HepG2 (cell line): Measurements from ENCODE around the gene ASB4. TPM values are rescaled to one million over a fixed set of nuclear protein-coding genes. Genes with fewer than 3 reads are reported as not detected.

ENCODE experiments used
- ATAC-seq: fragments of 200-7000 bp; cut with Tn5 transposase; 3 replicates; pipeline ENCODE4 v1.9.1; 2020; ENCODE audit warnings: mild to moderate bottlenecking, moderate library complexity
- BruUV-seq: library from RNA; stranded (reverse); fragments of 400-500 nt; replicated peaks from 2 replicates; lab custom pipeline; 2021; lab: Mats Ljungman, UMichigan
- CTCF ChIA-PET: fragments of 300-600 bp; formaldehyde crosslinking; extraction: SDS; loops from one replicate; lab custom pipeline; 2021; ENCODE audit warnings: low total read pairs, inconsistent platforms, low intra/inter-chr PET ratio; lab: Yijun Ruan, JAX
- POLR2A ChIA-PET: fragments of 350-600 bp; sonication (Branson Sonifier 250); formaldehyde crosslinking; loops from one replicate; lab custom pipeline; 2020; ENCODE audit warnings: antibody characterized with exemption, inconsistent platforms; lab: Yijun Ruan, JAX
- DNase-seq: peaks from one replicate; pipeline ENCODE4 v3.0.0-alpha.2; 2015; ENCODE audit warnings: low spot score
- FAIRE-seq: peaks from 3 replicates; lab custom pipeline; 2011; peaks lifted over from hg19 to GRCh38; lab: Jason Lieb, UNC
- H2AFZ ChIP-seq: one replicate; pipeline ENCODE4 v1.6.1; 2011; ENCODE audit warnings: low read length, inconsistent platforms
- H3K27ac ChIP-seq: fragments of 300-600 bp; 3 replicates; pipeline ENCODE4 v1.8.0; 2011; ENCODE audit warnings: mixed run types, mild to moderate bottlenecking, mixed read lengths, low read length, inconsistent platforms; ENCODE audit not compliant: insufficient read depth; ENCODE audit errors: extremely low read length
- H3K27me3 ChIP-seq, 2 experiments: fragments of 200-600 bp in 1 of 2; 2 replicates in 1 of 2; 3 replicates in 1 of 2; pipeline versions ENCODE4 v1.6.0 to v1.8.0; 2011; ENCODE audit warnings: low read length in 2 of 2, mild to moderate bottlenecking in 2 of 2, moderate library complexity in 2 of 2, inconsistent platforms in 1 of 2; ENCODE audit not compliant: insufficient read depth in 2 of 2, control insufficient read depth in 1 of 2
- H3K36me3 ChIP-seq, 2 experiments: fragments of 200-600 bp in 1 of 2; replicated peaks in 1 of 2; 2 replicates in 1 of 2; 3 replicates in 1 of 2; pipeline versions ENCODE4 v1.5.1 to v1.8.0; 2011; ENCODE audit warnings: low read length in 2 of 2, inconsistent platforms in 1 of 2; ENCODE audit not compliant: insufficient read depth in 2 of 2, control insufficient read depth in 1 of 2
- H3K4me1 ChIP-seq: 2 replicates; pipeline ENCODE4 v1.5.1; 2012; ENCODE audit warnings: low read length, inconsistent platforms; ENCODE audit not compliant: insufficient read depth
- H3K4me2 ChIP-seq: 2 replicates; pipeline ENCODE4 v1.6.0; 2011; ENCODE audit warnings: low read depth, low read length, inconsistent platforms
- H3K4me3 ChIP-seq, 3 experiments: fragments of 200-600 bp in 1 of 3; sonication (generic), shearing (Covaris generic) in 1 of 3; replicated peaks in 1 of 3; 2 replicates each; pipeline ENCODE4 v1.5.1; 2011 to 2016; ENCODE audit warnings: low read length in 3 of 3, inconsistent platforms in 2 of 3, low read depth in 2 of 3, mild to moderate bottlenecking in 2 of 3, control low read depth in 1 of 3, mixed read lengths in 1 of 3; ENCODE audit not compliant: insufficient read depth in 1 of 3
- H3K79me2 ChIP-seq: one replicate; pipeline ENCODE4 v1.6.1; 2011; ENCODE audit warnings: low read length, inconsistent platforms; ENCODE audit not compliant: insufficient read depth
- H3K9ac ChIP-seq: 2 replicates; pipeline ENCODE4 v1.6.0; 2011; ENCODE audit warnings: mild to moderate bottlenecking, low read depth, low read length, inconsistent platforms; ENCODE audit not compliant: insufficient read depth
- H3K9me3 ChIP-seq: 2 replicates; pipeline ENCODE4 v1.5.1; 2012; ENCODE audit warnings: mild to moderate bottlenecking, low read length
- H4K20me1 ChIP-seq: 2 replicates; pipeline ENCODE4 v1.6.0; 2011; ENCODE audit warnings: inconsistent platforms, mild to moderate bottlenecking, low read length, moderate library complexity; ENCODE audit not compliant: insufficient read depth
- ATF3 ChIP-seq: sonication (generic); formaldehyde crosslinking; IDR thresholded peaks from 2 replicates; pipeline ENCODE4 v1.4.0; 2020; ENCODE audit warnings: missing genetic modification reagents
- BHLHE40 ChIP-seq: IDR thresholded peaks from 2 replicates; pipeline ENCODE4 v1.6.1; 2011; ENCODE audit warnings: low read length, improper control_type of control experiment
- BRF2 ChIP-seq: sonication (generic); formaldehyde crosslinking; IDR thresholded peaks from 2 replicates; pipeline ENCODE4 v1.8.1; 2022; ENCODE audit warnings: mild to moderate bottlenecking, missing genetic modification reagents
- CAMTA2 ChIP-seq: sonication (generic); formaldehyde crosslinking; IDR thresholded peaks from 2 replicates; pipeline ENCODE4 v1.4.0; 2020; ENCODE audit warnings: mild to moderate bottlenecking, missing genetic modification reagents, borderline replicate concordance
- E2F2 ChIP-seq: sonication (generic); formaldehyde crosslinking; IDR thresholded peaks from 2 replicates; pipeline ENCODE4 v1.4.0; 2020; ENCODE audit warnings: missing genetic modification reagents, borderline replicate concordance
- ELK4 ChIP-seq: sonication (generic); formaldehyde crosslinking; IDR thresholded peaks from 2 replicates; pipeline ENCODE4 v1.9.0; 2021; ENCODE audit warnings: missing genetic modification reagents, borderline replicate concordance
- HDAC2 ChIP-seq: sonication (generic); formaldehyde crosslinking; IDR thresholded peaks from 2 replicates; pipeline ENCODE4 v1.4.0; 2020; ENCODE audit warnings: missing genetic modification reagents
- HINFP ChIP-seq: sonication (generic); formaldehyde crosslinking; IDR thresholded peaks from 2 replicates; pipeline ENCODE4 v1.4.0; 2020; ENCODE audit warnings: low read depth, mild to moderate bottlenecking, missing genetic modification reagents
- KLF16 ChIP-seq, 2 experiments: sonication (generic) in 1 of 2; formaldehyde crosslinking in 1 of 2; IDR thresholded peaks; 2 replicates each; pipeline versions ENCODE4 v1.6.1 to v1.8.0; 2016 to 2023; ENCODE audit warnings: missing genetic modification reagents in 2 of 2, missing compliant biosample characterization in 1 of 2
- MIXL1 ChIP-seq: IDR thresholded peaks from 2 replicates; pipeline ENCODE4 v1.6.1; 2016
- SNAPC2 ChIP-seq: sonication (generic); formaldehyde crosslinking; IDR thresholded peaks from 2 replicates; pipeline ENCODE4 v1.8.1; 2022; ENCODE audit warnings: mild to moderate bottlenecking, missing genetic modification reagents
- TSC22D2 ChIP-seq: sonication (generic); formaldehyde crosslinking; IDR thresholded peaks from 2 replicates; pipeline ENCODE4 v1.5.1; 2020; ENCODE audit warnings: missing genetic modification reagents, mild to moderate bottlenecking, borderline replicate concordance
- ZBTB38 ChIP-seq: sonication (generic); formaldehyde crosslinking; IDR thresholded peaks from 2 replicates; pipeline ENCODE4 v1.5.1; 2020; ENCODE audit warnings: mild to moderate bottlenecking, missing genetic modification reagents
- ZNF275 ChIP-seq: sonication (generic); formaldehyde crosslinking; IDR thresholded peaks from 2 replicates; pipeline ENCODE4 v1.8.0; 2022; ENCODE audit warnings: missing genetic modification reagents, mild to moderate bottlenecking, inconsistent platforms, borderline replicate concordance
- ZNF354B ChIP-seq: sonication (generic); formaldehyde crosslinking; IDR thresholded peaks from 2 replicates; pipeline ENCODE4 v1.8.0; 2022; ENCODE audit warnings: mild to moderate bottlenecking, missing genetic modification reagents
- ZNF777 ChIP-seq: sonication (generic); formaldehyde crosslinking; IDR thresholded peaks from 2 replicates; pipeline ENCODE4 v1.4.0; 2020; ENCODE audit warnings: missing genetic modification reagents
- in situ Hi-C: cut with HindIII; loops from 2 replicates; pipeline ENCODE4 v1.10.0; 2017; ENCODE audit warnings: low pct_unique_long_range_greater_than_20kb; ENCODE audit not compliant: extremely low pct_ligation_motif_present
- intact Hi-C: fragments of 100-400 bp; cut with micrococcal nuclease; formaldehyde crosslinking; loops from one replicate; pipeline ENCODE4 v1.10.0; 2022; ENCODE audit not compliant: unreplicated experiment
- polyA plus RNA-seq, 8 experiments: library from polyadenylated mRNA; depleted of rRNA in 3 of 8; stranded (reverse) in 7 of 8; unstranded in 1 of 8; fragments of >200 nt; fragmentation: Illumina TruSeq in 4 of 8; extraction: Trizol in 4 of 8; gene quantifications; 2 replicates each; pipeline versions ENCODE4 v1.2.1 to v1.2.3, GENCODE V29; 2011 to 2016; ENCODE audit warnings: low read depth in 4 of 8, missing spikeins in 1 of 8, mixed read lengths in 1 of 8; ENCODE audit not compliant: insufficient read depth in 1 of 8
- total RNA-seq, 5 experiments: library from RNA; depleted of rRNA; stranded (reverse); fragments of >200 nt; fragmentation: Illumina TruSeq; extraction: Trizol; gene quantifications; 2 replicates each; pipeline ENCODE4 v1.2.3, GENCODE V29; 2016; ENCODE audit warnings: low read depth in 1 of 5

Gene ASB4
- total and polyA plus RNA-seq, 2 of the 13 experiments (the other 11 are each of a cell fraction or from before 2014, with no cell fraction given): 1.1 to 4.0 TPM

- intact Hi-C loops (loop anchor here (5.0 kb wide), 2 partner anchors 123 to 233 kb away; no protein-coding TSS in a partner anchor), in situ Hi-C loops (loop anchor here (5.0 kb wide), 3 partner anchors 38 to 138 kb away; partner anchors contain the start of gene PON3)
- no peak overlapping the region for H2AFZ ChIP-seq
- DNase-seq (no peak), FAIRE-seq (no peak), ATAC-seq (no peak)
- no peak overlapping the region for H3K4me3 ChIP-seq
- H3K4me2 ChIP-seq: no peak overlapping the region
- no peaks in the 10 kb centered on the region for H3K27me3 ChIP-seq
- CTCF ChIA-PET: interaction anchor here (4.6 kb wide), 1 partner anchor 84 kb away, joined by 28 read pairs; the partner anchor contains the start of gene PON3
- H3K9me3 ChIP-seq: no peaks in the 10 kb centered on the region
- no peak overlapping the region for H3K27ac ChIP-seq
- H3K9ac ChIP-seq: no peak overlapping the region
- H3K4me1 ChIP-seq: peaks cover 56% of the 10 kb centered on the region
- H3K36me3 ChIP-seq: no peaks in the 10 kb centered on the region
- no TSS peak for BruUV-seq
- no peaks in the 10 kb centered on the region for H3K79me2 ChIP-seq
- POLR2A ChIA-PET: interaction anchor here (1.9 to 5.2 kb wide), 2 partner anchors 45 to 137 kb away, joined by 5 to 18 read pairs; partner anchors contain the start of gene PON2
- H4K20me1 ChIP-seq: no peaks in the 10 kb centered on the region
- TF ChIP-seq BHLHE40: no peak
- TF ChIP-seq KLF16 (CRISPR knock-in tag; IDR thresholded peaks at IDR 0.05): no peak
- TF ChIP-seq HDAC2 (CRISPR knock-in tag): no peak
- TF ChIP-seq TSC22D2: no peak
- TF ChIP-seq ATF3 (CRISPR knock-in tag): no peak
- no peak for TF ChIP-seq ZBTB38 (CRISPR knock-in tag)
- no peak for TF ChIP-seq ZNF777 (CRISPR knock-in tag)
- TF ChIP-seq SNAPC2 (CRISPR knock-in tag): no peak
- TF ChIP-seq ZNF275 (CRISPR knock-in tag): no peak
- TF ChIP-seq CAMTA2 (CRISPR knock-in tag): no peak
- TF ChIP-seq ZNF354B (CRISPR knock-in tag): no peak
- no peak for TF ChIP-seq BRF2 (CRISPR knock-in tag)
- no peak for TF ChIP-seq ELK4 (CRISPR knock-in tag)
- no peak for TF ChIP-seq MIXL1 (CRISPR knock-in tag)
- TF ChIP-seq E2F2 (CRISPR knock-in tag): no peak
- no peak for TF ChIP-seq HINFP
These were observed 5.6 kb upstream of the ASB4 start for GRCh38 chr7:95479992-95480624.
